Cardiac fibroblast (primary cell): ENCODE results near the gene GMCL2.
A peak's percentile ranks its signal among the peaks of the same experiment; 100 is the strongest.
"Not testable (repeated sequence)": the region's sequence is repeated elsewhere in the genome, so short reads cannot be mapped to it uniquely, and the experiment has no call there.

Experiments used
- DNase-seq, 2 donors: peaks; one replicate each; pipeline versions ENCODE4 v3.0.0 to v3.0.0-alpha.2; 2010; ENCODE audit warnings: low read depth in 2 of 2
- H3K4me3 ChIP-seq, 2 donors: replicated peaks in 1 of 2; 1 replicate in 1 of 2; 2 replicates in 1 of 2; pipeline ENCODE4 v1.5.1; 2011; ENCODE audit warnings: low read depth in 2 of 2, low read length in 2 of 2, mild to moderate bottlenecking in 2 of 2, moderate library complexity in 1 of 2
- TF ChIP-seq, protein P1 (sequence below): IDR thresholded peaks from one replicate; pipeline ENCODE4 v1.5.1; 2011; ENCODE audit warnings: low read depth, mild to moderate bottlenecking, low read length, inconsistent platforms

GMCL2 gene

DNA sequence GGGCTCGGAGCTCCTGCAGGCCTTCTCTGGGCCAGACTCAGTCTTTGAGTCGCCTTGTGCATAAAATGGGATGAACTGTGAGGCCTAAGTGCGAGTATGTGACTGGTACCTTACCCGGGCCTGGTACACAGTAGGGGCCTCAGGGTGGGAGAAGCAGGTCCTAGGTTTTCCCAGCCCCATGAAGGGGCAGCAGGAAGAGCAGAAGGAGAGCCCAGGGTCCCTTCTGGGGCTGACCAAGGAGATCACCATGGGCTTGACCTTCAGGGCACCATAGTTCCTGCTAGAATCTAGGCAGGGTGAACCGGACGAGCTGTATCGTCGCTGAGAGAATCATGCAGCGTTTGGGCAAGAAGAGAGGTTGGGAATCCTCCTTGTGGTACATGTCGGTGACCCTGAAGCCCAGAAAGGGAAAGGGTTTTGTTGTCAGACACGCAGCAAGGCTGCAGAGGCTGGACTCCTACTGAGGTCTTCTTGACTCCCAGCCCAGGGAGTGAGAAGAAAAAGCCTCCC lies 45.8 kb upstream of the GMCL2 start:
- TF ChIP-seq, protein P1, sequence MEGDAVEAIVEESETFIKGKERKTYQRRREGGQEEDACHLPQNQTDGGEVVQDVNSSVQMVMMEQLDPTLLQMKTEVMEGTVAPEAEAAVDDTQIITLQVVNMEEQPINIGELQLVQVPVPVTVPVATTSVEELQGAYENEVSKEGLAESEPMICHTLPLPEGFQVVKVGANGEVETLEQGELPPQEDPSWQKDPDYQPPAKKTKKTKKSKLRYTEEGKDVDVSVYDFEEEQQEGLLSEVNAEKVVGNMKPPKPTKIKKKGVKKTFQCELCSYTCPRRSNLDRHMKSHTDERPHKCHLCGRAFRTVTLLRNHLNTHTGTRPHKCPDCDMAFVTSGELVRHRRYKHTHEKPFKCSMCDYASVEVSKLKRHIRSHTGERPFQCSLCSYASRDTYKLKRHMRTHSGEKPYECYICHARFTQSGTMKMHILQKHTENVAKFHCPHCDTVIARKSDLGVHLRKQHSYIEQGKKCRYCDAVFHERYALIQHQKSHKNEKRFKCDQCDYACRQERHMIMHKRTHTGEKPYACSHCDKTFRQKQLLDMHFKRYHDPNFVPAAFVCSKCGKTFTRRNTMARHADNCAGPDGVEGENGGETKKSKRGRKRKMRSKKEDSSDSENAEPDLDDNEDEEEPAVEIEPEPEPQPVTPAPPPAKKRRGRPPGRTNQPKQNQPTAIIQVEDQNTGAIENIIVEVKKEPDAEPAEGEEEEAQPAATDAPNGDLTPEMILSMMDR: no peak
- H3K4me3 ChIP-seq: peak overlapping the region; percentile 84 to 88
- DNase-seq: no peak

GRCh38 chr5:178232124-178232919 lies 45.2 kb upstream of the GMCL2 start, which contains the start of gene PHYKPL:
Gene PHYKPL, minus strand, starts transcription at chr5:178232802. Its CDS starts 252 bp downstream, at chr5:178232550.
- TF ChIP-seq, protein P1: no peak
- peak; percentile 61 to 76 for DNase-seq
- peak within 1 kb of the TSS; percentile 84 to 88 for H3K4me3 ChIP-seq

DNA sequence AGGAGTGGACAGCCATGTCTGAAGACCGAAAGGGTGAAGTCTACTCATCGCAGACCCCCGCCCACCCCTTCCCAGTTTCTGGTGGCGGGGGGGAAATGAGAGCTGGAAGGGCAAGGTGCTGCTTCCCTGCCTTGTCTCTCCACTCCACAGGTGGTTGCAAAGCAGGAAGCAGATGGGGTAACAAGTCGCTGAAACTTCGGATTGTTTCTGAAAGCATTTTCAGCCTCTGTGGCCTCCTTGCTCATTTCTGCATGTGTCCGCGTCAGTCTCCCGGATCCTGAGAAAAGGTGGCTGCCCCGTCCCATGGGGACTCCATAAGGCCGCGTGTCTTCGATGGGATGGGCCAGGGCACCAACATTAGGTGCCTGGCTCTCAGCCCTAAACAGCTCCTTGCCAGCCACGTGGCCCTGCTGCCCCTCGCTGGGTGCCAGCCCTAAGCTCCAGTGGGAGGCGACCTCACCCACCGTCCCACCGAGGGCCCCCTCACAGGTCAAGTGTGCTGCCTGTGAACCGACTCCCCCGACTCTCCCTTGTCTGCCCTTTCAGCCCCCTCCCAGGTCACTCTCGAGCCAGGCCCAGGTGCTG lies 44.5 kb upstream of the GMCL2 start:
- H3K4me3 ChIP-seq: peak overlapping the region; percentile 84 to 88
- DNase-seq: no peak
- TF ChIP-seq, protein P1: no peak

GRCh38 chr5:178230879-178231538 lies 43.8 kb upstream of the GMCL2 start:
- peak; percentile 51 to 59 for DNase-seq
- TF ChIP-seq, protein P1: no peak
- peak overlapping the region; percentile 84 to 88 for H3K4me3 ChIP-seq

GRCh38 chr5:178229861-178230260 lies 42.7 kb upstream of the GMCL2 start:
- TF ChIP-seq, protein P1: no peak
- no peak for DNase-seq
- no peak overlapping the region for H3K4me3 ChIP-seq

- not testable (repeated sequence) for H3K4me3 ChIP-seq, DNase-seq
Observed at GRCh38 chr5:178229111-178229510, 41.9 kb upstream of the GMCL2 start.

DNA sequence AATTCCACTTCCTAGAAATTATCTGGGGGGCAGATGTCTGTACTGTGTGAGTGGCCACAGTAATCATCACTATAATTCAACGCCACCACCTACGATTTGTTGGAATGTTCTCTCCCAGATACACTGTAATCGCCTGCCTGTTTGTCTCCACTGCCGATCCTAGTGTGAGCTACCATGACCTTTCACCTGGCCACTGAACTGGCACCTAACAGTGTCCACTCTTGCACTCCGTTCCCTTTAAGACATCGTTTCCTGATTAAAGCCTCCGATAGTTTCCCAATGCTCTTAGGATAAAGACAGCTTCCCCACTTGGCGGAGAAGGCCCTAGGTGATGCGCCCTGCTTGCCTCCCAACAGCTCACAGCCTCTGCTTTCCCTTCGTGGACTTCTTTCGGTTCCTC lies 41.4 kb upstream of the GMCL2 start:
- TF ChIP-seq, protein P1: no peak
- H3K4me3 ChIP-seq: no peak overlapping the region
- no peak for DNase-seq
